ENCODE data around the gene ANKH. TPM values are rescaled to one million over a fixed set of nuclear protein-coding genes. Genes with fewer than 3 reads are reported as not detected.

ANKH gene
- polyA plus RNA-seq, 1 experiment: 14.2 TPM

DNA sequence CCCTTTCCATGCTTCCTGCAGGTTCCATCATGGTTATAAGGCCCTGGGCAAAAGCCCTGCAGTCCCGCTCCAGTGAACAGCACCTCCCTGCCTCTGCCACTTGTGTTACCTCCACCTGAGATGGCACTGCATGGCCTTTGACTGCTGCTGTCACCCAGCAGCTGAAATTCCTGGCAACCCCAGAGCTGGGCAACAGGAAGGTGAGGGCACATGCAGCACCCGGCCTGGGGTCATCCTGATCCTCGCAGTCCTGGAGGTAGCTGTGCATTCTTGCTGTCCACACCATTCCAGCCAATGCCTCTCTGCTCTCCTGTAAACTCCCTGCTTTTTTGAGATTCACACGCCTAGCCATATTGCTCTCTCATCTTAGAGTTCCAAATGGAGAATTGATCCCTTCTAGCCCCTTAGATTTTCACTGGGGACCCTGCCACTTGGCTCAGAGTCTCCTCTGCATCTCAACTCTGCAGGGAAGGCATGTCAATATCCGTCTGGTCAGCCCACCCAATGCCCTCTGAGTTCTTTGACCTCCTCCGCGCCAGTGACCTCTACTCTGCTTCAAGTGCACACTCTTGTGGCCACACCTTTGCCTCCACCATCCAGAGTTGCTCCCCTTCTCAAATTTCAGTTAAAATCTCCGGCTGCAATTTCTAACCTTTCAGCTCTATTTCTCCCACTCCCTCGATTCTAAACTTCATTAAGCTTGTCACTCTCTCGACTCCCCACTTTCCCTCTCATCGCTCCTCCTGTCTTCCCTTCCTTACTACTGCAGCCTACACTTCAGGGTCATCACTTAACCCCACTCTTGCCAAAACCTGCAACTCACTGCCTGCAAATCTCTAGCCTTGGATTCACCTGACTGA, 93.4 kb downstream of the ANKH start:
- H3K27me3 ChIP-seq (ENCODE audit: control insufficient read depth, insufficient read depth, low read length): no peaks in the 10 kb centered on the region
- no peak overlapping the region for H3K27ac ChIP-seq (ENCODE audit: low read depth, low read length)
- no peak for DNase-seq (ENCODE audit: low read depth, low spot score)
- POLR2A ChIA-PET: no interaction called here
- CTCF ChIA-PET: no interaction called here
- H3K4me3 ChIP-seq (ENCODE audit: low read depth, low read length): no peak overlapping the region
- H3K9me3 ChIP-seq (ENCODE audit: control insufficient read depth, insufficient read depth, low read length): no peaks in the 10 kb centered on the region
- TF ChIP-seq, protein P1, sequence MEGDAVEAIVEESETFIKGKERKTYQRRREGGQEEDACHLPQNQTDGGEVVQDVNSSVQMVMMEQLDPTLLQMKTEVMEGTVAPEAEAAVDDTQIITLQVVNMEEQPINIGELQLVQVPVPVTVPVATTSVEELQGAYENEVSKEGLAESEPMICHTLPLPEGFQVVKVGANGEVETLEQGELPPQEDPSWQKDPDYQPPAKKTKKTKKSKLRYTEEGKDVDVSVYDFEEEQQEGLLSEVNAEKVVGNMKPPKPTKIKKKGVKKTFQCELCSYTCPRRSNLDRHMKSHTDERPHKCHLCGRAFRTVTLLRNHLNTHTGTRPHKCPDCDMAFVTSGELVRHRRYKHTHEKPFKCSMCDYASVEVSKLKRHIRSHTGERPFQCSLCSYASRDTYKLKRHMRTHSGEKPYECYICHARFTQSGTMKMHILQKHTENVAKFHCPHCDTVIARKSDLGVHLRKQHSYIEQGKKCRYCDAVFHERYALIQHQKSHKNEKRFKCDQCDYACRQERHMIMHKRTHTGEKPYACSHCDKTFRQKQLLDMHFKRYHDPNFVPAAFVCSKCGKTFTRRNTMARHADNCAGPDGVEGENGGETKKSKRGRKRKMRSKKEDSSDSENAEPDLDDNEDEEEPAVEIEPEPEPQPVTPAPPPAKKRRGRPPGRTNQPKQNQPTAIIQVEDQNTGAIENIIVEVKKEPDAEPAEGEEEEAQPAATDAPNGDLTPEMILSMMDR (IDR thresholded peaks at IDR 0.05; ENCODE audit: low read depth, low read length): no peak

DNA sequence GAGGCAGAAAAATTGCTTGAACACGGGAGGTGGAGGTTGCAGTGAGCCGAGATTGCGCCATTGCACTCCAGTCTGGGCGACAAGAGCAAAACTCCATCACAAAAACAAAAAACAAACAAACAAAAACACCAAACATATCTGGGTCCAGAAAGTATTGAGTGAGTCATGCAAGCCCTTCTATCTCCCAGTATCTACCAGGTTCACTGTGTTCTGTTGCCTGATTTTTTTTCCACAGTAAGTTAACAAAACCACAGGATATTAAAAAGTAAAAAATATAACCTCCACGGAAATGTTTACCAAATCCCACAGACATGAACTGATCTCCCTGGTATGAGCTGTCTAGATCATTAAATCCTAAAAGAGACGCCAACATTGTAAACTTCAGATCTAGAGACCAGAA, 94.4 kb downstream of the ANKH start:
- TF ChIP-seq, protein P1 (IDR thresholded peaks at IDR 0.05; ENCODE audit: low read depth, low read length): no peak
- H3K27ac ChIP-seq (ENCODE audit: low read depth, low read length): no peak overlapping the region
- no peaks in the 10 kb centered on the region for H3K27me3 ChIP-seq (ENCODE audit: control insufficient read depth, insufficient read depth, low read length)
- H3K4me3 ChIP-seq (ENCODE audit: low read depth, low read length): no peak overlapping the region
- ChIA-PET CTCF (no interaction called here), POLR2A (no interaction called here)
- no peak for DNase-seq (ENCODE audit: low read depth, low spot score)
- no peaks in the 10 kb centered on the region for H3K9me3 ChIP-seq (ENCODE audit: control insufficient read depth, insufficient read depth, low read length)

DNA sequence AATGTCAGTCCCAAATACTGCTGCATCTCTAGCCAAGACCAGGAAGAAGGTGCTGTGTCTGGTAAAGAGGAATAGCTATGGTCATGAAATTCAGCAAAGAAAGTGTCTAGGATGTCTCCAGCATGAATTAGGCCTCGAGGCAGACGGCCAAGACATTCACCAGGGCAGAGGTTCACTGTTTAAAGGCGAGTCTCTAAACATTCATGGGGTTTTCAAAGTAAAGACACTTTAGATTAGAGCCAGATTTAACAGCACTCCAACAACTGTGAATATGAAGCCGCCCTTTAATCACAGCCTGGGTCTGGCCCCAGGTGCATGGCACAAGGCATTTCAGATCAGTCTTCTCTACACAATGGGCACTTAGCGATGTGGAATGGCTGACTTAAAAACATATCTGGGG, 95.0 kb downstream of the ANKH start:
- CTCF ChIA-PET: no interaction called here
- Histone ChIP-seq H3K9me3 (ENCODE audit: control insufficient read depth, insufficient read depth, low read length) (no peaks in the 10 kb centered on the region), H3K4me3 (ENCODE audit: low read depth, low read length) (no peak overlapping the region), H3K27ac (ENCODE audit: low read depth, low read length) (no peak overlapping the region), H3K27me3 (ENCODE audit: control insufficient read depth, insufficient read depth, low read length) (no peaks in the 10 kb centered on the region)
- POLR2A ChIA-PET: no interaction called here
- DNase-seq (ENCODE audit: low read depth, low spot score): no peak
- TF ChIP-seq, protein P1 (IDR thresholded peaks at IDR 0.05; ENCODE audit: low read depth, low read length): no peak

DNA sequence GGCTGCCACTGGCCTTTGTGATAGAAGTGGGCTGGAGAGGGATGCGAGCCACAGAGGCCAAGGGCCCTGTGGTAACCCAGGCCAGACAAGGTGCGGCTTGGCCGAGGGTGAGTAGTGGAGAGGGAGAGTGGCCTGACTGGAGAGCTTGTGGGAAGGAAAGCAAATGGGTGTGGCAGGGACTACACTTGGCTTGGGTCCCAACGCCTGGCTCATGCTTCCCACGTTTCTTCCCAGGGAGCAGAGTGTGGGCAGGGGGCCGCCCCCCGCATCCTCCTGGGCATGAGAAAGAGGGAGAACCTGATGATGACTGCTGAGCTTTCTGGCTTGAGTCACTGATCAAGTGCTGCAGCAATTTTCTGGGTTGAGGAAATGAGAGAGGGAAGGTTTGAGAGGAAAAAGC, 95.7 kb downstream of the ANKH start:
- CTCF ChIA-PET: no interaction called here
- DNase-seq (ENCODE audit: low read depth, low spot score): no peak
- no peak overlapping the region for H3K27ac ChIP-seq (ENCODE audit: low read depth, low read length)

DNA sequence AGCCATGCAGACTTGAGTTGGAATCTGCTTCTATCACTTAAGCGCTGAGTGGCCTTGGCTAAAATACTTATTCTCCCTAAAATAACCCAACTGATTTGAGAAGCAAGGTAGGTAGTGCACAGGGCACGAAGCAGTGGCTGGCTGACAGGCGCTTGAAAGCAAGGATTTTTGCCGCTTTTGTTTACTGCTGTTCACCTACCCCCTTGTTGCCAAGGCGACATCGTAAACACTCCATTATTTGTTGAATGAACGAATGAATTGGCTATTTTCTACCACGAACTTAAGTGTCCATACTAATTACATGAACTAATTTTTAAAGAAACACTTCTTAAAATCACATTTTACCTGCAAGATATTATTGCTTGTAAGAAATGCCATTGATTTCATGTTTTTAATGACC, 98.0 kb downstream of the ANKH start:
- DNase-seq (ENCODE audit: low read depth, low spot score): no peak
- ChIA-PET CTCF (no interaction called here), POLR2A (no interaction called here)
- Histone ChIP-seq H3K27ac (ENCODE audit: low read depth, low read length) (no peak overlapping the region), H3K9me3 (ENCODE audit: control insufficient read depth, insufficient read depth, low read length) (no peaks in the 10 kb centered on the region), H3K27me3 (ENCODE audit: control insufficient read depth, insufficient read depth, low read length) (no peaks in the 10 kb centered on the region), H3K4me3 (ENCODE audit: low read depth, low read length) (no peak overlapping the region)
- TF ChIP-seq, protein P1 (IDR thresholded peaks at IDR 0.05; ENCODE audit: low read depth, low read length): no peak

More for the DNA sequence above, 95.7 kb downstream of the ANKH start:
- no peak overlapping the region for H3K4me3 ChIP-seq (ENCODE audit: low read depth, low read length)
- no peaks in the 10 kb centered on the region for H3K27me3 ChIP-seq (ENCODE audit: control insufficient read depth, insufficient read depth, low read length)
- H3K9me3 ChIP-seq (ENCODE audit: control insufficient read depth, insufficient read depth, low read length): no peaks in the 10 kb centered on the region
- POLR2A ChIA-PET: no interaction called here
- TF ChIP-seq, protein P1 (IDR thresholded peaks at IDR 0.05; ENCODE audit: low read depth, low read length): no peak
